ENCODE results near the gene DLG5. TPM values are rescaled to one million over a fixed set of nuclear protein-coding genes. Genes with fewer than 3 reads are reported as not detected.
A peak's percentile ranks its signal among the peaks of the same experiment; 100 is the strongest.

The DLG5 gene
- total and polyA plus RNA-seq, 4 donors, result 6.6 to 33.2 (median 15.8) TPM

DNA sequence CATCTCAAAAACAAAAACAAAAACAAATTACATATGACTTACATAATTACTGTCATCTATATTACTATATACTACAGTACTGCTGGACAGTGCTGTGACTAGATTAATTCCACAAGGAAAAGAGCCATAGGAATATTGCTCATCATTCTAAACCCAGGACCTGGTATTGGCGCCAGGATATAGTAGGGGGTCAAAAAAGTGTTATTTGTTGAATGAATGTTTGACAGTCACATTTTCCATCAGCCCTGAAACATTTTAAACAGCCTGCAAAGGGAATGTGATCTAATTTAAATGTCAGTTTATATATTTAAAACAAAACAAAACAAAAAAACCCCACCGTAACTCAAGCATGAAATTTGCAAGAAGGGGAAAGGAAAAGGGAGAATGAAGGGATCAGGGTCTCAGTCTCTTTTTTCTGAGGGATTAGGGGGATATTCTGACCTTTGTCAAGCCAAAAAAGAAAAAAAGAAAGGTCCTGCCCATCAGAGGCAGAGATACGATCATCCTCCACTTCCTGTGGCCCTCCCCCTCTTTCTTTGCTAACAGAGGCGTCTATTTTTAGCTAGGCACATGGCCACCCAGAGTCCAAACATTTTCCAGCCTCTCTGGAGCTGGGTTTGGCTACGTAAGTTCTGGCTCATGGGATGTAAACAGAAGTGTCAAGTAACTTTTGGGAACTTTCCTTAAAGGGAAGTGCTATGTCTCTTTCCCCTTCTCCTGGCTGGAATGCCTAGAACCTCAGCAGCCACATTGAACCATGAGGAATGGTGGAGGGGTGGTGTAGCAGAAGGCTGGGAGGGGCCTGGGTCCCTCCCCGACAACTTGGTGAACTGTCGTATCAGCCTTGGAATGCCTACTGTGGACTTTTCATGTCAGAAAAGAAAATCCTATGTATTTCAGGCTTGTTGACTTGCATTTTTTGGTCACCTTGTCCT lies 44.6 kb upstream of the DLG5 start:
- no peaks in the 10 kb centered on the region for H3K9me3 ChIP-seq (ENCODE audit: control insufficient read depth in 4 of 4, insufficient read depth in 3 of 4, low read length in 3 of 4)
- WGBS, 2 donors, result 38 to 39% methylated on average over 7 of the region's 7 CpGs
- ATAC-seq (ENCODE audit: insufficient read depth, low FRiP score), result no peak
- no peaks in the 10 kb centered on the region for H3K27me3 ChIP-seq (ENCODE audit: control insufficient read depth in 3 of 3, insufficient read depth in 3 of 3, low read length in 2 of 3)
- H3K9ac ChIP-seq (ENCODE audit: insufficient read depth in 1 of 2, low read length in 2 of 2), result no peak overlapping the region
- H3K27ac ChIP-seq (ENCODE audit: low read depth in 1 of 2, low read length in 1 of 2), result peak overlapping the region; percentile 17 to 60
- peak; percentile 90 to 98 (median 96) for DNase-seq
- H3K4me3 ChIP-seq, result no peak overlapping the region
- peaks cover 0 to 29% (median 7%) of the 10 kb centered on the region in 5 donors for H3K4me1 ChIP-seq (ENCODE audit: control insufficient read depth in 5 of 5, insufficient read depth in 5 of 5, low read length in 5 of 5)
- TF ChIP-seq, protein P1, sequence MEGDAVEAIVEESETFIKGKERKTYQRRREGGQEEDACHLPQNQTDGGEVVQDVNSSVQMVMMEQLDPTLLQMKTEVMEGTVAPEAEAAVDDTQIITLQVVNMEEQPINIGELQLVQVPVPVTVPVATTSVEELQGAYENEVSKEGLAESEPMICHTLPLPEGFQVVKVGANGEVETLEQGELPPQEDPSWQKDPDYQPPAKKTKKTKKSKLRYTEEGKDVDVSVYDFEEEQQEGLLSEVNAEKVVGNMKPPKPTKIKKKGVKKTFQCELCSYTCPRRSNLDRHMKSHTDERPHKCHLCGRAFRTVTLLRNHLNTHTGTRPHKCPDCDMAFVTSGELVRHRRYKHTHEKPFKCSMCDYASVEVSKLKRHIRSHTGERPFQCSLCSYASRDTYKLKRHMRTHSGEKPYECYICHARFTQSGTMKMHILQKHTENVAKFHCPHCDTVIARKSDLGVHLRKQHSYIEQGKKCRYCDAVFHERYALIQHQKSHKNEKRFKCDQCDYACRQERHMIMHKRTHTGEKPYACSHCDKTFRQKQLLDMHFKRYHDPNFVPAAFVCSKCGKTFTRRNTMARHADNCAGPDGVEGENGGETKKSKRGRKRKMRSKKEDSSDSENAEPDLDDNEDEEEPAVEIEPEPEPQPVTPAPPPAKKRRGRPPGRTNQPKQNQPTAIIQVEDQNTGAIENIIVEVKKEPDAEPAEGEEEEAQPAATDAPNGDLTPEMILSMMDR (IDR thresholded peaks at IDR 0.05; ENCODE audit: control extremely low read depth, extremely low read depth), result no peak
- no peaks in the 10 kb centered on the region for H3K36me3 ChIP-seq (ENCODE audit: control insufficient read depth in 4 of 4, insufficient read depth in 4 of 4, low read length in 4 of 4)

DNA sequence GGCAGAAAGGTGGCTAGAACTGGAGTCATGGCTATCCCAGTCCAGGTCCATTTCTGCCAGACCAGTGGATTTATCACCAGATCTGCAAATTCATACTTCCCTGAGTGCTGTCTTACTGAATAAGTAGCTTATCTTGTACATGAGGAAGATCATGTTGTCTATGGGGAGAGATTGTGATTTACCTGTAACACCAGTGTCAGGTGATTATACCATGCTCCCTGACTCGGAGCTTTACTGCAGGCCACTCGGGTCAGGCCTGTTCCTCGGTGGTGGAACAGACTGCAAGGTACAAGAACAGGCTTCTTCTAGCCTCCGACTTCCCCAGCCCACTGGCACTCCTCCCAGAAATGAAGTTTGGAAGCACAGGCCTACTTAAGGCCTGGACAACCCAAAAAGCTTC lies 42.6 kb upstream of the DLG5 start:
- DNase-seq (peak in 2 of 3 donors; percentile 49 to 69), ATAC-seq (ENCODE audit: insufficient read depth, low FRiP score) (no peak)
- peaks cover 0 to under 1% (median 0%) of the 10 kb centered on the region in 4 donors for H3K9me3 ChIP-seq (ENCODE audit: control insufficient read depth in 4 of 4, insufficient read depth in 3 of 4, low read length in 3 of 4)
- no peak overlapping the region for H3K9ac ChIP-seq (ENCODE audit: insufficient read depth in 1 of 2, low read length in 2 of 2)
- TF ChIP-seq, protein P1 (IDR thresholded peaks at IDR 0.05; ENCODE audit: control extremely low read depth, extremely low read depth), result no peak
- no peak overlapping the region for H3K27ac ChIP-seq (ENCODE audit: low read depth in 1 of 2, low read length in 1 of 2)
- H3K4me3 ChIP-seq, result no peak overlapping the region
- WGBS, 2 donors, result 67 to 72% methylated on average over 4 of the region's 4 CpGs
- H3K36me3 ChIP-seq (ENCODE audit: control insufficient read depth in 4 of 4, insufficient read depth in 4 of 4, low read length in 4 of 4), result no peaks in the 10 kb centered on the region
- H3K4me1 ChIP-seq (ENCODE audit: control insufficient read depth in 5 of 5, insufficient read depth in 5 of 5, low read length in 5 of 5), result peaks cover 0 to 29% (median 7%) of the 10 kb centered on the region in 5 donors
- no peaks in the 10 kb centered on the region for H3K27me3 ChIP-seq (ENCODE audit: control insufficient read depth in 3 of 3, insufficient read depth in 3 of 3, low read length in 2 of 3)

DNA sequence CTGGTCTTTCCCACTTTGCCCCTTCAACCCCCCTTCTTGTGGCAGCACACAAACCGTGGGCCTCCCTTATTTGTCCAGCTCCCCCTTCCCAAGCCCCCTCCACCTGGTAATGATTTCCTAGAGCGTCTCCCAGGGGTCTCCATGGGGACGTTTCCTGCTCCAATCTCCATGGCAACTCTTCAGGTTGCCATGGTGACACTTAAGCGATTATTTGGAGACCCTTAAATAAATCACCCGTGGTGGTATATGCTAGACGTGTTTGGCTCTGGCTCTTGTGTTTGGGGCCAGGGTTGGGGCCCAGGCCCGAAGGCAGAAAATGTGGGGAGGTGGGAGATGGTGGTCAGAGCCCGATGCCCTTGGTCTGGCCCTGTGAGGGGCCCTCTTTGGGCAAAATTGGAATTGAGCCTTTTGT lies 41.1 kb upstream of the DLG5 start:
- peaks cover 0 to 29% (median 7%) of the 10 kb centered on the region in 5 donors for H3K4me1 ChIP-seq (ENCODE audit: control insufficient read depth in 5 of 5, insufficient read depth in 5 of 5, low read length in 5 of 5)
- H3K27me3 ChIP-seq (ENCODE audit: control insufficient read depth in 3 of 3, insufficient read depth in 3 of 3, low read length in 2 of 3), result no peaks in the 10 kb centered on the region
- H3K27ac ChIP-seq (ENCODE audit: low read depth in 1 of 2, low read length in 1 of 2), result no peak overlapping the region
- DNase-seq (peak; percentile 80 to 85 (median 82)), ATAC-seq (ENCODE audit: insufficient read depth, low FRiP score) (no peak)
- no peak overlapping the region for H3K9ac ChIP-seq (ENCODE audit: insufficient read depth in 1 of 2, low read length in 2 of 2)
- H3K9me3 ChIP-seq (ENCODE audit: control insufficient read depth in 4 of 4, insufficient read depth in 3 of 4, low read length in 3 of 4), result peaks cover 0 to 4% (median 0%) of the 10 kb centered on the region in 4 donors
- 46 to 59% methylated on average over 8 of the region's 8 CpGs for WGBS, 2 donors
- TF ChIP-seq, protein P1 (IDR thresholded peaks at IDR 0.05; ENCODE audit: control extremely low read depth, extremely low read depth), result no peak
- H3K36me3 ChIP-seq (ENCODE audit: control insufficient read depth in 4 of 4, insufficient read depth in 4 of 4, low read length in 4 of 4), result no peaks in the 10 kb centered on the region
- no peak overlapping the region for H3K4me3 ChIP-seq
